GM12872 (cell line): ENCODE results near the gene SUN3.

ENCODE experiments used
- CTCF ChIP-seq: IDR thresholded peaks from 3 replicates; pipeline ENCODE4 v1.5.1; 2011; ENCODE audit warnings: low read depth, mild to moderate bottlenecking, low read length, moderate library complexity; ENCODE audit not compliant: insufficient read depth

The SUN3 gene

GRCh38 chr7:48042216-48042615 is 13.3 kb upstream of the SUN3 start:
- TF ChIP-seq CTCF, result no peak

GRCh38 chr7:48041653-48041970 is 12.7 kb upstream of the SUN3 start:
- no peak for TF ChIP-seq CTCF

- TF ChIP-seq CTCF, result no peak
These were observed 12.2 kb upstream of the SUN3 start for GRCh38 chr7:48040944-48041652.

GRCh38 chr7:48038815-48039506 is 10.1 kb upstream of the SUN3 start:
- no peak for TF ChIP-seq CTCF

GRCh38 chr7:48035967-48036478 is 7.1 kb upstream of the SUN3 start:
- no peak for TF ChIP-seq CTCF

- TF ChIP-seq CTCF, result 0 out of 3 replicates have a peak, but pooled peaks have one; percentile 15
These were observed 6.5 kb upstream of the SUN3 start, which contains the start of gene C7orf57 for GRCh38 chr7:48035301-48035966. C7orf57 (plus strand) TSS chr7:48035543; CDS start chr7:48036309, 766 bp downstream.

- no peak for TF ChIP-seq CTCF
These were observed 5.0 kb upstream of the SUN3 start for GRCh38 chr7:48033922-48034321.
